Kidney (tissue), 14 donors: ENCODE measurements around the gene KIAA1143. TPM values are rescaled to one million over a fixed set of nuclear protein-coding genes. Genes with fewer than 3 reads are reported as not detected.

Experiments used
- DNase-seq, 5 donors: peaks; one replicate each; pipeline ENCODE4 v3.0.0-alpha.2; 2013 to 2020
- FAIRE-seq: peaks from 2 replicates; lab custom pipeline; 2012; peaks lifted over from hg19 to GRCh38; lab: Jason Lieb, UNC
- H3K27ac ChIP-seq, 2 donors: one replicate each; pipeline ENCODE4 v1.7.0; 2013; ENCODE audit warnings: low read depth in 2 of 2, low read length in 2 of 2, inconsistent platforms in 1 of 2
- H3K27me3 ChIP-seq: one replicate; pipeline ENCODE4 v1.7.1; 2013; ENCODE audit warnings: low read length, inconsistent platforms; ENCODE audit not compliant: control insufficient read depth, insufficient read depth
- H3K36me3 ChIP-seq, 3 donors: one replicate each; pipeline versions ENCODE4 v1.7.0 to v1.7.1; 2013; ENCODE audit warnings: low read length in 3 of 3, control low read depth in 1 of 3, inconsistent platforms in 1 of 3; ENCODE audit not compliant: insufficient read depth in 3 of 3, control insufficient read depth in 2 of 3
- H3K4me1 ChIP-seq, 3 donors: one replicate each; pipeline versions ENCODE4 v1.7.0 to v1.7.1; 2013; ENCODE audit warnings: low read length in 3 of 3, inconsistent platforms in 1 of 3, low read depth in 1 of 3; ENCODE audit not compliant: control insufficient read depth in 2 of 3, insufficient read depth in 2 of 3
- H3K4me3 ChIP-seq, 3 donors: one replicate each; pipeline versions ENCODE4 v1.7.0 to v1.8.1; 2013; ENCODE audit warnings: low read length in 3 of 3, control low read depth in 1 of 3, inconsistent platforms in 1 of 3
- H3K9ac ChIP-seq, 3 donors: one replicate each; pipeline versions ENCODE4 v1.7.0 to v1.7.1; 2013; ENCODE audit warnings: low read length in 3 of 3, control low read depth in 1 of 3, inconsistent platforms in 1 of 3
- H3K9me3 ChIP-seq, 3 donors: one replicate each; pipeline versions ENCODE4 v1.7.0 to v1.7.1; 2013; ENCODE audit warnings: low read length in 3 of 3, control low read depth in 1 of 3, inconsistent platforms in 1 of 3; ENCODE audit not compliant: control insufficient read depth in 2 of 3, insufficient read depth in 1 of 3
- CTCF ChIP-seq: IDR thresholded peaks from 3 replicates; pipeline ENCODE4 v1.5.1; 2012; ENCODE audit warnings: mild to moderate bottlenecking, moderate library complexity, borderline replicate concordance; ENCODE audit not compliant: insufficient read depth; ENCODE audit errors: extremely low read depth
- intact Hi-C: fragments of 100-400 bp; cut with DNase I; formaldehyde crosslinking; loops from one replicate; pipeline ENCODE4 v1.11.1; 2022
- polyA plus RNA-seq: library from polyadenylated mRNA; stranded (reverse); fragments of 350-450 nt; fragmentation: Illumina TruSeq; extraction: RNeasy Lipid Tissue Mini Kit (QIAGEN cat#74804); gene quantifications from one replicate; pipeline ENCODE4 v1.2.3, GENCODE V29; 2014; ENCODE audit warnings: low read depth, low replicate concordance; ENCODE audit not compliant: insufficient read depth
- total RNA-seq: library from RNA; stranded (reverse); fragmentation: NEBNext Ultra II Directional; extraction: Animal tissue kit (Norgen Biotek cat#: 25700); gene quantifications from one replicate; pipeline ENCODE4 v1.2.1, GENCODE V29; 2021
- donor health status: control.
- donor health status: control.
- donor health status: control.
- donor health status: control.
- donor health status: control.
- donor health status: DM: yes; HTN: yes; CAD: no.
- donor health status: Normal renal cell carcinoma (clear cell type).

KIAA1143 gene
- total and polyA plus RNA-seq, 2 donors from 2014 or later, result 8.3 to 27.6 TPM

DNA sequence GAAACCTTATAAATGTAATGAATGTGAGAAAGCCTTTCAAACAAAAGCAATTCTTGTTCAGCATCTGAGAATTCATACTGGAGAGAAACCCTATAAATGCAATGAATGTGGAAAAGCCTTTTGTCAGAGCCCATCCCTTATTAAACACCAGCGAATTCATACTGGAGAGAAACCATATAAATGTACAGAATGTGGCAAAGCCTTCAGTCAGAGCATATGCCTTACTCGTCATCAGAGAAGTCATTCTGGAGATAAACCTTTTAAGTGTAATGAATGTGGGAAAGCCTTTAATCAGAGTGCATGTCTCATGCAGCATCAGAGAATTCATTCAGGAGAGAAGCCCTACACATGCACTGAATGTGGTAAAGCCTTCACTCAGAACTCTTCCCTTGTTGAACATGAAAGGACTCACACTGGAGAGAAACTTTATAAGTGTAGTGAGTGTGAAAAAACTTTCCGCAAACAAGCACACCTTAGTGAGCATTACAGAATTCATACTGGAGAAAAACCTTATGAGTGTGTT is 26.7 kb downstream of the KIAA1143 start:
- intact Hi-C loops, result no loop called here
- DNase-seq (no peak), FAIRE-seq (no peak)
- Histone ChIP-seq H3K4me3 (peak overlapping the region in 1 of 3 donors; percentile 1), H3K36me3 (peaks cover 10 to 32% (median 14%) of the 10 kb centered on the region in 3 donors), H3K9me3 (peaks cover 14 to 83% (median 37%) of the 10 kb centered on the region in 3 donors), H3K4me1 (no peaks in the 10 kb centered on the region), H3K27ac (no peak overlapping the region), H3K9ac (no peak overlapping the region), H3K27me3 (no peaks in the 10 kb centered on the region)
- no peak for TF ChIP-seq CTCF

GRCh38 chr3:44729384-44729910 is 32.0 kb downstream of the KIAA1143 start, which contains the start of gene ZNF501:
TSS of gene ZNF501 (plus strand) at chr3:44729635. CDS start at chr3:44734422, 4,787 bp downstream.
- FAIRE-seq (no peak), DNase-seq (peak; percentile 95 to 97 (median 97))
- peak; percentile 6 for TF ChIP-seq CTCF
- H3K9ac ChIP-seq, result peak within 1 kb of the TSS; percentile 27 to 93 (median 70)
- no peak within 1 kb of the TSS for H3K27ac ChIP-seq
- no peaks in the 10 kb centered on the region for H3K27me3 ChIP-seq
- H3K9me3 ChIP-seq, result peaks cover 9 to 77% (median 41%) of the 10 kb centered on the region in 3 donors
- H3K36me3 ChIP-seq, result peaks cover 7 to 19% (median 10%) of the 10 kb centered on the region in 3 donors
- intact Hi-C loops, result no loop called here
- peak within 1 kb of the TSS; percentile 51 to 97 (median 91) for H3K4me3 ChIP-seq
- H3K4me1 ChIP-seq, result no peaks in the 10 kb centered on the region

DNA sequence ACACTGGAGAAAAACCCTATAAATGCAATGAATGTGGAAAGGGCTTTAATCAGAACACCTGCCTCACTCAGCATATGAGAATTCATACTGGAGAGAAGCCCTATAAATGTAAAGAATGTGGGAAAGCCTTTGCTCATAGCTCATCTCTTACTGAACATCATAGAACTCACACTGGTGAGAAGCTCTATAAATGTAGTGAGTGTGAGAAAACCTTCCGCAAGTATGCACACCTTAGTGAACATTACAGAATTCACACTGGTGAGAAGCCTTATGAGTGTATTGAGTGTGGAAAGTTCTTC is 39.4 kb downstream of the KIAA1143 start:
- no peaks in the 10 kb centered on the region for H3K4me1 ChIP-seq
- no peaks in the 10 kb centered on the region for H3K27me3 ChIP-seq
- FAIRE-seq, result no peak
- H3K4me3 ChIP-seq, result peak overlapping the region in 1 of 3 donors; percentile 11
- peaks cover 17 to 31% (median 18%) of the 10 kb centered on the region in 3 donors for H3K36me3 ChIP-seq
- no peak overlapping the region for H3K9ac ChIP-seq
- intact Hi-C loops, result no loop called here
- no peak overlapping the region for H3K27ac ChIP-seq
- peaks cover 24 to 75% (median 52%) of the 10 kb centered on the region in 3 donors for H3K9me3 ChIP-seq
- no peak for DNase-seq
- no peak for TF ChIP-seq CTCF
